GM10847 (cell line): ENCODE measurements around the gene CASP6.

Experiments
- POLR2A ChIP-seq: IDR thresholded peaks from 2 replicates; pipeline ENCODE4 v1.6.1; 2011; ENCODE audit not compliant: insufficient read length; ENCODE audit errors: extremely low read depth

Gene CASP6

DNA sequence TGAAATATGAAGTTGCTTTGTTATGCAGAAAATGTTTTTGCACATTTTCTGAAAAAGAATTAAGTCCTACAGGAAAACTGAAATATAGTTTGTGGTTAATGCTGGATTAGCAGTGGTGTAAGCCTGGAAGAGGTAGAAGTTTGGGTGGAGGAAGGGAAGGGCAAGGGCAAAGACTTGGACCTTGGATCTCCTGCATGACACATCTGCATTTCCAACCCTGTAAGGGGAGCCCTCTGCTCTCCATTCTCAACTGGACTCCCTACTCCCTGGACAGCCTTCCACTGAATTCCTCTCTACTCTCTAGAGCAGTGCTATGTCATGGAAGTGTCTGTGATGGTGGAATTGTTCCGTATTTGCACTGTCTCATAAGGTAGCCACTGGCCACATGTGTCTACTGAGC, 4.6 kb downstream of the CASP6 start:
- no peak for TF ChIP-seq POLR2A

DNA sequence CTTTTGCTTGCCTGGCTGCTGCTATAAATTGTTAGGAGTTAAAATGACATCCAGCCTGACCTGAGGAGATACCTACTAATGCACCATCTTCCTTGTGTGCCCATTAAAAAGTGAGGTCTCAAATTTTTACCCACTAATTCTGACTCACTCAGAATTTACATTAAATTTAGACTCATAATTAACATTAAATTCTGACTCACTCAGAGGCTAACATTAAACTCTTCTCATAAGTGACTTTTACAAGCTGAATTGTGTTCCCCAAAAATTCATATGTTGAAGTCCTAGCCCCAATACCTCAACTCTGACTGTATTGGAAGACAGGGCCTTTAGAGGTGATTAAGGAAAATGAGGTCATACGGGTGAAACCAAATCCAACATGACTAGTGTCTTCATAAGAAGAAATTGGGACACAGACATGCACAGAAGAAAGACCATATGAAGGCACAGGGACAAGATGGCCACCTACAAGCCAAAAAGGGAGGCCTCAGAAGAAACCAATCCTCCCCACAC, 11.8 kb downstream of the CASP6 start:
- TF ChIP-seq POLR2A = no peak

DNA sequence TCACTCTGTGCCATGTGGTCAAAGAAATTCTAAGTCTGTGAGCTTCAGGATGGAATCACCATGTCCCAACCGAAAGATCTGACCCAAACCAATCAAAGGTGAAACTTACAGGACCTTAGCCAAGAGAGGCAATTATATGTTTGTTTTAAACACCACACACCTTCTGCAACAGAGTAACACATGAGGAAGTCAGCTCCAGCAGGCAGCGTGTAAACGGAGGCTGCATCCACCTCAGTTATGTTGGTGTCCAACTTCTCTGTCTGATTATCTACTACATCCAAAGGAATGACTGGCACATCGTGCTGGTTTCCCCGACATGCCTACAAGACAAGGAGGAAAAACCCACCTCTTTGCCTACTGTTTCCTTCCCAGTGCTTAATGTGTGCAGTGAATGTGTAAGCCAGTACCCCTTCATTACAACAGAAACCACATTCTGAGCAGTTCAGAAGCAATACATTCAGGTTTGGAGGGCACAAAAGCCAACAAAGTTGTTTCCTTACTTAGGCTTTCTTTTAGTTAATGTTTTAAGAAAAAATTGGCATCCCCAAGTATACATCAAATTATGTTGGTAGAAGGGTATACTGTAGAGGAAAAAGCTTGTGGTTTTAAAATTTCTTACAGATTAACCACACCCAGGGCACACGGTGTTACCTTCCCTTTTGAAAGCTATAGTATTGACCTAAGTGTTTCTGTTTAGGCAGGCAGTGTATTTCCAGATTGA, 12.4 kb downstream of the CASP6 start:
- no peak for TF ChIP-seq POLR2A

DNA sequence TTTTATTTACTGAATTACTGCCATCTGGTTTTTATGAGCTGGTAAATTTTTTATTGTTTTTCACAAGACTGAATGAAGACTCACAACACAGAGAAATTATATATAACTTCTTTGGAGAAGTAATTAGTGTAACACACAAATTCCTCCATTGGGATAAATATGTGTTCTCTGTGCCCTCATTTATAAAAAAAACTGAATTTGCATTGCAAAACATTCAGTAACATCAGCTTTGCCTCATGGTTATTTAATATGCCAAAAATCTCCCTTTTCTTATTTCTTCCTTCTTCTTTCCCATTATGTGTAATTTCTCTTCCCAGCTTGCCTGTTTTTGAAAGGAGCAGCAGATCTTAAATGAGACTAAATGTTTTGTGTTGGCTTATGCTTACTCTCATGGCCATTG, 18.5 kb downstream of the CASP6 start:
- no peak for TF ChIP-seq POLR2A

DNA sequence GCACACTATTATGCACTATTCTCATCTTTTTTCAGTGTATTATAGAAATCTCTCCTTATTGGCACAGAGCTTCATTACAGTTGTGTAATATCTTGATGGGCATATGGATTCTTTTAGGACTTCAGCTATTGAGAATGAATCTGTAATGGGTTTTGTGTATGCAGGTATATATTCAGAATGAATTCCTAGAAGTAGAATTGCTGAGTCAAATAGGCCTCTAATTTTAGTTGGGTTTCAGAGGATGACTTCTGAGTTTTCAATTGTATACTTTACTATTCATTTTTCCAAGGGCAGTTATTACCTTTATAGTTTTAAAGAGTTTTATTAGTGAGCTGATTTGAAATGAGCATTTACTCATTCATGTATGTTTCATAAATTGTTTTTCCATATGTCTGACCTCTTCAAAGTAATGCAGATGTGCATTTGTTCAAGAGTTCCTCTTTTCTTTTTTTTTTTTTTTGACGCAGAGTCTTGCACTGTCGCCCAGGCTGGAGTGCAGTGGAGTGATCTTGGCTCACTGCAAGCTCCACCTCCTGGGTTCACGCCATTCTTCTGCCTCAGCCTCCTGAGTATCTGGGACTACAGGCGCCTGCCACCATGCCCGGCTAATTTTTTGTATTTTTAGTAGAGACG, 19.5 kb downstream of the CASP6 start:
- TF ChIP-seq POLR2A = no peak

DNA sequence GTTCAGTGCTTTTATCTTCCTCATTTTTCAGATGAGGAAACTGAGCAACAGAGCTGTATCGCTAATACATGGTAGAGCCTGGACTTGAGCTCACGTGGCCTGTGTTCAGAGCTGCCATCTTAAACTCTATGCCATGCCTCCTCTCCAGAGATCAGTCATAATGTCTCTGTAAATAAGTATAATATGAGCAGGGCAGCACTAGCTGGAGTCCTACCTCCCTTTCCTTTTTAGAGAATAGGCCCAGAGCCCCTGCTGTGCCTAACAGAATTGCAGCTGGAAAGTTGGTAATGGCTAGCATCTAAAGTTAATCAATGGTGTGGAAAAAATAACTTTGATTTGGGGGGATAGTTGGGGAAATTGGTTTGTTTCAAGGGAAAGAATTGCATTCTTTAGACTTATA, 20.4 kb downstream of the CASP6 start:
- TF ChIP-seq POLR2A = no peak

DNA sequence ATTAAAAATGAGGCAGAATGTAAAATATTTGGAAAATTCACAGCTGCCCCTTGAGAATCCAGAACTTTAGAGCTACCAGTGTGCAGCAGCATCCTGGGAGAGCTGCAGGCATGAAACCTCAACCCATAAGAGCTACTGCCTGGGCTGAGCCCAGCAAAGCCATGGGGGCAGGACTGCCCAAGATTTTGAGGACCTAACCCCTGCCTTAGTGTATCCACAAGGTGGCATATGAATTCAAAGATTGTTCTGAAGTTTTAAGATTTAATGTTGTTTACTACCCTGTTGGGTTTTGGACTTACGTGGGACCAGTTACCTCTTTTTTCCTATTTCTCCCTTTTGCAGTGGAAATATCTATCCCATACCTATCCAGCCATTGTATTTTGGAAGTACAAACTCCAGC, 26.4 kb downstream of the CASP6 start:
- no peak for TF ChIP-seq POLR2A

DNA sequence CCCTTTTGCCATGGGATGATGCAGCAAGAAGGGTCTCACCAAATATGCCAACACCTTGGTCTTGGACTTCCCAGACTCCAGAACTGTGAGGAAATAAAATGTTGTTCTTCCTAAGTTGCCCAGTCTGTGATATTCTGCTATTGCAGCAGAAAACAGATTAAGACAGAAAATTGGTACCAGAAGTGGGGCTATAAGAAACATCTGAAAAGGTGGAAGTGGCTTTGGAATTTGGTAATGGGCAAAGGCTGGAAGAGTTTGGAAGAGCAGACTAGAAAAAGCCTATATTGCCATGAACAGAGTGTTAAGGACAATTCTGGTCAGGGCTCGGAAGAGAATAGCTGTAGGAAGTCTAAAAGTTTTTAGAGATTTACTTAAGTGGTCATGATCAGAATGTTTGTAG, 27.4 kb downstream of the CASP6 start:
- TF ChIP-seq POLR2A = no peak

DNA sequence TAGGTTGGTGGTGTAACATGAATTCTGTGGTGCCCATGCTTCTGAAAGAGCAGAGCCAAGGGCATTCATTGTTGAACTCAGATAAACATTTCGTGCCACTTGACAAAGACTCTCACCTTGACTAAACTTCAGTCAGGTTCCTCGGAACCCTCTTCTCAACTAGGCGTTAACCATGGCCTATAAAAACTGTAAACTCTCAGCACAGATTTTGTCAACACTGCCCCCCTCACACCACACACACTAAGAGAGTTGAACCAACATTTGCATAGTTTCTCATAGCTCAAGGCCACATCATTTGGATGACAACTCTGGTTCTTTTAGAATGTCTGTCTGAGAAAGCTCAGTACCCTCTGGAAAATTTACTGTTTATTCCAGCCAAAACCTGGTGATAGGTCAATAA, 28.1 kb downstream of the CASP6 start:
- TF ChIP-seq POLR2A = no peak

DNA sequence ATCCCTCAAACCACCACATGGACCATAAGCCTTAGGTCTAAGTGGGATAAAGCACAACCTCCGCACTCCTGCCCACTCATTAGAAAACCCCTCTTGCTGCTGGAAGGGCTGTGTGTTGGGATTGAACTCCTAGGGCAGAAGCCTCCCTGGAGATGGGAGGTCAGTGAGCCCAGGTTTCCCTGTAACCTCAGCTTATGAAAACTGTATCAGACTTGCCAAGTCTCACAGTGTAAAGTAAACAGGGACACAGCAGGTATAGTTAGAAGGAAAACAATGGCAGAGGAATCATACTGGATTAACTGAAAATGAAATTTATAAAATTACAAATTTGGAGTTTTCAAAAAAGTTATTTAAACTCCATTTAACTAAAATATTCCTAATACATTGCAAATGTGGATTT, 29.9 kb downstream of the CASP6 start:
- TF ChIP-seq POLR2A = no peak

DNA sequence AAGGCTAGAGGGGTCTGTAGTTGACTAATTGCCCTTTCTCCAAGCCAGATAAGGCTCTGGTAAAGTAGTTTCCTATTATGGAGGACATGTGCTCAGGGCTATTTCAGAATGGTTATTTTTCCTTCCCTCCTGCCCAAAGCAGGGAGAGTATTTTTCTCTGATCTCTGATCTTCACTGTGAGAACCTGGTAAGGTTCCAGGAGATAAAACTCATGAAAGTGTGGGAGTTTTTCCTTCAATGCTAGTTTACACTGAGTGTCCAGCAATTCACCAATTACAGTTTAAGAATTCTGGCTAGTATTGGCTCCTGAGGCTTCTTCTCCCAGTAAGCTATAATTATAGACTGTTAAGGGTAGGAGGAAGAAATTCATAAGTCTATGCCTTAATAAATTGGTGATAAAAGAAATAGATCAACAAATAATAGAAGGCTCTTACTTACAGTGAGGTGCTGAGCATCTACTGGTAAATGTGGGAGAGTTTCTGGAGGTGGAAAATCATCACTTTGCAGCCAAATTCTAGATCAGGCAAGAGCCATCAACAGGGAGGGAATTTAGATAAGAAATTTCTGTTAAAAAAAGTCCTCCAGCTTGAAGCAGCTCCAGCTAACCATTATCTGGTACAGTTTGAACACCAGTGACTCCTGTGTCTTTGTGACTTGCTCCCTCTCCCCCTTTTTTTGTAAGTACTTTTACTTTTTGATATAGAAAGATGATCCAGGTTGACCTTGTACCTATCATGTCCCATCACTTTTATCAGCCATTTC, 30.9 kb downstream of the CASP6 start:
- no peak for TF ChIP-seq POLR2A

DNA sequence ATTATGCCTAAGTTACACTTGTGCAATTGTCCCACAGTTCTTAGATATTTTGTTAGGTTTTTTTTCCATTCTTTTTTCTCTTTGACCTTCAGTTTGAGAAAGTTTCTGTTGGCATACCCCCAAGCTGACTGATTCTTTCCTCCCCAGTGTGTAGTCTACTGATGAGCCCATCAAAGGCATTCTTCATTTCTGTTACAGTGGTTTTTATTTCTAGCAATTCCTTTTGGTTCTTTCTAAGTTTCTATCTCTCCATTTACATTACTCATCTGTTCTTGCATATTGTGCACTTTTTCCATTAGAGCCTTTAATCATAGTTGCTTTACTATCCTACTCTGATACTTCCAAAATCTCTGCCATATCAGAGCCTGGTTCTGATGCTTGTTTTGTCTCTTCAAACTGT, 31.9 kb downstream of the CASP6 start:
- no peak for TF ChIP-seq POLR2A

DNA sequence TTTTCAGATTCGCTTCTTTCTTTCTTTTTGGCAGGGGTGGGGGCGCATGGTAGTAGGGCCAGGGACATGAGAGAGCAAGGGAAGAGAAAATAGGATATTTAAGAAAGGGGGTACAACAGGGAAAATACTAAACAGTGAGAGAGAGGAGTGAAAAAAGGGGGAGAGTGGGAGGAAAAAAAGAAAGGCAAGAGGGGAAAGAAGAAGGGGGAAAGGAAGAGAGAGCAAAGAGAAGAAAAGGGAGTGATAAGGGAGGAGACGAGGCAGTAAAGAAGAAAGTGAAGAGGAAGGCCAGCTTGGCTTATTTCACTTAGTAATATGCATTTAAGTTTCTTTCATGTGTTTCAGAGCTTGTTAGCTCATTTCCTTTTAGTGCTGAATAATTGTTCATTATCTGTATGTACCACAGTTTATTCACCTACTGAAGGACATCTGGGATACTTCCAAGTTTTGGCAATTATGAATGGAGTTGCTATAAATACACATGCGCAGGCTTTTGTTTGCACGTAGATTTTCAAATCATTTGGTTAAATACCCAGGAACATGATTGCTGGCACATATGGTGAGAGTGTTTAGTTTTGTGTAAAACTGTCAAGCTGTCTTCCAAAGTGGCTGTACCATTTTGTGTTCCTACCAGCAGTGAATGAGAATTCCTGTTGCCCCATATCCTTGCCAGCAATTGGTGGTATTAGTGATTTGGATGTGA, 37.3 kb downstream of the CASP6 start:
- TF ChIP-seq POLR2A = no peak

DNA sequence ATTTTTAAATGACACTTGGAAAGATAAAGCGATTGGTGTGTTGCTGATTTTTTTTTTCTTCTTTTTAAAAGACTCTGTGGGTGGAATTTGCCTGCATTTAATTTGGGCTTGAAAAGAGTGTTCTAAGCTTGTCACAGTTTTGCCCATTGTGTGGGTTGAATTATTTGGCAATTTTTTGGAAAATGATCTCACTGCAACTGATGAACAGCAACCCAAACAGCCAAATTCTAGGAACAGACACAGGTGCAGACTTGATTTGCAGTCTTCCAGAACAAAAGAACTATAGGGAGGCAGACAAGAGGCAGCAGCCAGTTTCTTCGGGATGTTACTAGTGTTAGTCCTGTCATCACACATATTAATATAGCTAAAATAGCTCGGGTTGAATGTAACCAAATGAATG, 40.5 kb downstream of the CASP6 start:
- TF ChIP-seq POLR2A = no peak

DNA sequence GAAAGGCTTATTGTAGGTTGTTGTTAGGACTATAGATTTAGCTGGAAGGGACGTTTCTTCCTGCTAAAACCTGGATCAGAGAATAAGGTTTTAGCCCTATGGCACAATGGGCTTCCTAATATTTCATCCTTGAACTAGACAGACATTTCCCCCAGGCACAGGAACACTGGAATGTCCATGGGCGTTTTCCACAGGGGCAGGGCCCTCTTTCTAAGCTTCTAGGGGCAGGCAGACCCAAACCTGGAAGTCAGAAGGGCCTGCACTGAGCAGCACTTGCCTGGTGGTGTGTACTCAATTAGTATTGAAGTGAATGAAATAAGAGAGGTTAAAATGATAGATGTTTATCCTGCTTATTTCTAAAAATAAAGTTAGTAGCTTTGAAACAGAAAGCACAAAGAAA, 41.1 kb downstream of the CASP6 start:
- no peak for TF ChIP-seq POLR2A

DNA sequence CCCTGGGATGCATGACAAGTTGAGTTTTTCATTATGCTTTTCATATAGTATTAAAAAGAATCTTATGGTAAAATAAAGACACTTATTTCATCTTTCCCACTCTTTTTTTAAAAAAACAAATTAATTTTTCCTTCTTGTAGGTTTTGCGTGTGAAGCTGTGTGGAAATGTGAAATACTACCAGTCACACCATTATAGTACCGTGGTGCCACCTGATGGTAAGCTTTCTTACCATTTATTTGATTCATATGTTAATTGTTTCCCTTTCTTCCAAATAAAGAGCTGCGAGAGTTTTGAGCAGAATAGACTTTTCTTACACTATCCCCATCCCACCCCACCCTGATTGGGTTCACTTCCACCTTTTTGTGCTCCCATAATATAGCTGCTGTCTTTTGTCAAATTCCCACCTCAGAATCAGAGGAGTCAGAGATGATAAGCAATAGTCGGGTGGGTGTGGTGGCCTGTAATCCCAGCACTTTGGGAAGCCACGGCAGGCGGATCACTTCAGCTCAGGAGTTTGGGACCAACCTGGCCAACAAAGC, 44.3 kb downstream of the CASP6 start:
- no peak for TF ChIP-seq POLR2A

DNA sequence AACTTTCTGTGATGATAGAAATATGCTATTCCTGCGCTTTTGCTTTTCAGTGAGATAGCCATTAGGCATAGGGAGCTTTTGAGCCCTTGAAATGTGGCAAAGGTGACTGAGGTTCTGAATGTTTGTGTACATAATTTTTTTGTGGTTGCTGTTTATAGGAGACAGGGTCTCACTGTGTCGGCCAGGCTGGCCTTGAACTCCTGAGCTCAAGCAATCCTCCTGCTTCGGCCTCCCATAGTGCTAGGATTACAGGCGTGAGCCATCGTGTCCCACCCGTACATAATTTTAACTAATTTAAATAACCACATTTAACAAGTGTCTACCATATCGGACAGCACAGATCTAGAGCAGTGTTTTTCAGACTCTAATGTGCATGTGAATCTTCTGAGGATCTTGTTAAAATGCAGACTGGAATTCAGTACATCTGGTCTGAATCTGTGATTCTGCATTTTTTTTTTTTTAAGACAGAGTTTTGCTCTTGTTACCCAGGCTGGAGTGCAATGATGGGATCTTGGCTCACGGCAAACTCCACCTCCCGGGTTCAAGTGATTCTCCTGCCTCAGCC, 45.3 kb downstream of the CASP6 start:
- TF ChIP-seq POLR2A = no peak
